Right kidney (tissue), 1 donor: ENCODE results near the gene PPP1R2.
"Not testable (repeated sequence)": the region's sequence is repeated elsewhere in the genome, so short reads cannot be mapped to it uniquely, and the experiment has no call there.

Experiments used
- DNase-seq: peaks from one replicate; pipeline ENCODE4 v3.0.0-alpha.2; 2016

PPP1R2 gene

GRCh38 chr3:195540027-195540426 lies 3.1 kb downstream of the PPP1R2 start:
- DNase-seq, result no peak

DNA sequence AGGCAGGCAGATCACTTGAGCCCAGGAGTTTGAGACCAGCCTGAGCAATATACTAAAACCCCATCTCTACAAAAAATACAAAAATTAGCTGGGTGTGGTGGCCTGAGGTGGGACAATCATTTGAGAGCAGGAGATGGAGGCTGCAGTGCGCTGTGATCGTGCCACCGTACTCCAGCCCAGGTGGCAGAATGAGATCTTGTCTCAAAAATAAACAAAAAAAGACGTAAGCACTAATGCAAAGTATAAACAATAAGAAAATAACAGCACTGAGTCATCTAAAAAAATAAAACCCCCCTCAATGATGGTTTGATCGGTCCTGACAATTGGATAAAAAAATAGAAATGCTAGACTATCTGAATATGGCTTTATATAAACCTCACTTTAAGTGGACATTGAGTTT lies 3.6 kb downstream of the PPP1R2 start:
- DNase-seq, result no peak

GRCh38 chr3:195537995-195538394 lies 5.1 kb downstream of the PPP1R2 start:
- no peak for DNase-seq

DNA sequence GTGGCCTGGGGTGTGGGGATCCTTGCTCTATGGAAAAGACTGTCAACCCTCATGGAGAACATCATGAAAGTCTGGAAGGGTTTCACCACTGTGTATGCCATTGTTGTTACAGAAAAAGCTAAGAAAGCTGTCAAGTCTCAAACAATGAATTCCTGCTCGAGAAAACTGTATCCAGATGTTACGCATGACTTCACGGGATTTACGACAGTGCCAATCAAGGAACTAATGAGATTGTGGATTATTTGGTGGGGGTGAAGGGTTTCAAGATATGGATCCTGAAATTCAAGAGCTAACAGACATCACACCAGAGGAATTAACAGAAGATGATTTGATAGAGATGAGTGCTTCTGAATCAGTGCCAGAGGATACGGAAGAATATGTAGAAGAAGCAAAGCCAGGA lies 7.8 kb downstream of the PPP1R2 start:
- DNase-seq, result no peak

DNA sequence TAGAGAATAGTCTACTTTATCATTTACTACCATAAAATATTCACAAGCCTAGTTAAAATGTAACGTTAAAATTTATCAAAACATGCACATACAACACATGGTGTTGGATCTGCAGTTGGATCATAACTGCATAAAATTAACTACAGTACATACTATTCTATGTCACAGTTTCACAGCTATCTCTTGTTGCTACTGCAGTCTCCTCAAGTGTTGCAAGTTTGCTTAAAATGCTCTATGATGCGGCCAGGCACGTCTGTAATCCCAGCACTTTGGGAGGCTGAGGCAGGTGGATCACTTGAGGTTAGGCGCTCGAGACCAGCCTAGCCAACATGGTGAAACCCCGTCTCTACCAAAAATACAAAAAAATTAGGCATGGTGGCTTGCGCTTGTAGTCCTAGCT lies 10.3 kb downstream of the PPP1R2 start:
- DNase-seq, result no peak

DNA sequence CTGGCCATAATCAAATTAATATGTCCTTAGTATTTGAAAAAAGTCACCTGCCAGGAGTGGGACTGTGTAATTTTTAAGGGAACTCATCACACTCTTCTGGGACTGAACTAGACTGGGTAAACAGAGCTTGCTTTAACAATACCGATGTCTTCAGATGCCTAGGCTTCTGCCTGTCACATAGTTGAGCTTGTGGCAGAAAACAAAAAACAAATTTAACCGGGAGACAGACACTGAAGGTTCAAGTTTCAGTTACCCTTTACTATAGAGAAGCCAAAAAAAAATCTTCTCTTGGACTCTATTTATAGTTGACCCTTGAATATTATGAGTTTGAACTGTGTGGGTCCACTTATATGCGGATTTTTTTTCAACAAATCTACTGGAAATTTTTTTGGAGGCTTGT lies 10.8 kb downstream of the PPP1R2 start:
- DNase-seq, result no peak

- no peak for DNase-seq
Observed at GRCh38 chr3:195531683-195532082, 11.4 kb downstream of the PPP1R2 start.

DNA sequence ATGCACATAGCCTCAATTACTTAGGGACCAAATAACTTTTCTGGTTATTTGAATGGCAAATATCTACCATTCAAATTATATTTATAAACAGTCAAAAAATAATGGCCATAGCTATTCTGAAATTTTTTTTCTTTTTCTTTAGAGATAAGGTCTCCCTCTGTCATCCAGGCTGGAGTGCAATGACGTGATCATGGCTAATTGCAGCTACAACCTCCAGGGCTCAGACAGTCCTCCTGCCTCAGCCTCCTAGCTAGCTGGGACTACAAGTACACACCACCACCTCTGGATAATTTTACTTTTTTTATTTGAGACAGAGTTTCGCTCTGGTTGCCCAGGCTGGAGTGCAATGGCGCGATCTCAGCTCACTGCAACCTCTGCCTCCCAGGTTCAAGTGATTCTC lies 16.6 kb downstream of the PPP1R2 start:
- no peak for DNase-seq

GRCh38 chr3:195524171-195524896 lies 18.8 kb downstream of the PPP1R2 start:
- no peak for DNase-seq

GRCh38 chr3:195522254-195523023 lies 20.7 kb downstream of the PPP1R2 start:
- no peak for DNase-seq

- no peak for DNase-seq
Observed at GRCh38 chr3:195517030-195517429, 26.1 kb downstream of the PPP1R2 start.

GRCh38 chr3:195514610-195515235 lies 28.4 kb downstream of the PPP1R2 start:
- DNase-seq, result not testable (repeated sequence)

DNA sequence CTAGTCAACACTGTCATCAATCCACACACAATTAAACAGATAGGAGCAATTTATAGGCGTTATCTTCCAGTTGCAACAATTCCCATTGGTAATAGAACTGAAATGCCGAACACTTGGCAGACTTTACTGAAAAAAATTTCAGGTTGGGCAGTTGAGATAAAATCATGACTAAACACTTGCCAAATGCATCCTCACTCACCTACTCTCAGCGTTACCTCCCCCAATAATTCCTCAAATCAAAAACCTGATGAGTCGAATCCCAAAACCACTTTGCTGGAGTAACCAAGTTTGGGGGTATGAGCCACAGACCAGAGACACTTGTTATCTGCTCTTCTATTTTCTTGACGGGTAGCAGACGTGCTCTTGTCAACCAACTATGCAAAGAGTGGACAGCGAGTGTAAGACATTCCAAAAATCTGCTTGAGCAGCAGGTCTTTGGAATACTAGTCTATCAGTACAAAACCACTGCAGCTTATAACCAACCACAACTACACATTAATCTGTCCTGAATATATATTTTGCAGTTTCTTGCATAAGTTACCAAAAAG lies 30.3 kb downstream of the PPP1R2 start:
- no peak for DNase-seq

DNA sequence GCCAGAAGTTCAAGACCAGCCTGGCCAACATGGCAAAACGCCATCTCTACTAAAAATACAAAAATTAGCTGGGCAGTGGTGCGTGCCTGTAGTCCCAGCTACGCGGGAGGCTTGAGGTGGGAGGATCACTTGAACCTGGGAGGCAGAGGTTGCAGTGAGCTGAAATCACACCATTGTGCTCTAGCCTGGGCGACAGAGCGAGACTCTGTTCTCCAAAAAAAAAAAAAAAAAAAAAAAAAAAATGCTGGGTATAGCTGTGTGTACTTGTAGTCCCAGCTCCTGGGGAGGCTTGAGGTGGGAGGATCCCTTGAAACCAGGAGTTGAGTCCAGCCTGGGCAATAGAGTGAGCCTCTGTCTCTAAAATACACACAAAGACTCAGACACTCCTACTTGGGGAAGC lies 32.0 kb downstream of the PPP1R2 start:
- DNase-seq, result no peak

- no peak for DNase-seq
Observed at GRCh38 chr3:195508185-195508584, 34.9 kb downstream of the PPP1R2 start.

DNA sequence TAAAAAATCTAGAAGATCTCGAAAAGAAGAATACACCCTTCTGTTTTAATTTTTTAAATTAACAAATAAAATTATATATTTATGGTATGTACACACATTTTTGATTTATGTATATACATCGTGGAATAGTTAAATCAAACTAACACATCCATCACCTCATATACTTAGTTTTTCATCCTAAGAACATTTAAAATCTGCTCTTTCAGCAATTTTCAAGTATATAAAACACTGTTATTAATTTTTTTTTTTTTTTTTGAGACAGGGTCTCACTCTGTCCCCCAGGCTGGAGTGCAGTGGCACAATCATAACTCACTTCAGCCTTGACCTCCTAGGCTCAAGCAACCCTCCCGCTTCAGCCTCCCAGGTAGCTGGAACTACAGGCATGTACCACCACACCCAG lies 67.5 kb downstream of the PPP1R2 start:
- no peak for DNase-seq

DNA sequence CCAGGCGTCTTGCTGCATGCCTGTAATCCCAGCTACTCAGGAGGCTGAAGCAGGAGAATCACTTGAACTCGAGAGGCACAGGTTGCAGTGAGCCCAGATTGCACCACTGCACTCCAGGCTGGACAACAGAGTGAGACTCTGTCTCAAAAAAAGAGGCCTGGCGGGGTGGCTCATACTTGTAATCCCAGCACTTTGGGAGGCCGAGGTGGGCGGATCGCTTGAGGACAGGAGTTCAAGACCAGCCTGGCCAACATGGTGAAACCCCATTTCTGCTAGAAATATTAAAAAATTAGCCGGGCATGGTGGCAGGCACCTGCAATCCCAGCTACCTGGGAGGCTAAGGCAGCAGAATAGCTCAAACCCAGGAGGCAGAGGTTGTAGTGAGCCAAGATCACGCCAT lies 68.0 kb downstream of the PPP1R2 start:
- not testable (repeated sequence) for DNase-seq

- no peak for DNase-seq
Observed at GRCh38 chr3:195468841-195469240, 74.3 kb downstream of the PPP1R2 start.

DNA sequence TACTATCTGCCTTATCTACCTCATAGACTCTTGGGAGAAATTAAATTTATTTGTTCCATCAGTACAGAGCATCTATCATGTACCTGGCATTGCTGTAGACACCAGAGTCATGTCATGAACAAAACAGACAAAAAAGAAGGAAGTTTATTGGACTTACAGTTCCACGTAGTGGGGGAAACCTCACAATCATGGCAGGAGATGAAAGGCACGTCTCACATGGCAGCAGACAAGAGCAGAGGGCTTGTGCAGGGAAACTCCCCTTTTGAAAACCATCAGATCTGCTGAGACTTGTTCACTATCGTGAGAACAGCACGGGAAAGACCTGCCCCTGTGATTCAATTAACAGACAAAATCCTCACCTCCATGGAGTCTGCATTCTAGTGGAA lies 74.7 kb downstream of the PPP1R2 start:
- DNase-seq, result no peak

GRCh38 chr3:195467641-195468390 lies 75.3 kb downstream of the PPP1R2 start:
- DNase-seq, result no peak

GRCh38 chr3:195466251-195466650 lies 76.9 kb downstream of the PPP1R2 start:
- no peak for DNase-seq
